ENCODE data around the gene CASTOR2.
"Not testable (repeated sequence)": the region's sequence is repeated elsewhere in the genome, so short reads cannot be mapped to it uniquely, and the experiment has no call there.

Gene CASTOR2

GRCh38 chr7:74994869-74995543, 30.5 kb downstream of the CASTOR2 start:
- DNase-seq (ENCODE audit: low spot score) = not testable (repeated sequence)

- not testable (repeated sequence) for DNase-seq (ENCODE audit: low spot score)
These were observed 31.9 kb downstream of the CASTOR2 start for GRCh38 chr7:74996361-74996760.

GRCh38 chr7:74997811-74998210, 33.3 kb downstream of the CASTOR2 start:
- not testable (repeated sequence) for DNase-seq (ENCODE audit: low spot score)

- DNase-seq (ENCODE audit: low spot score) = not testable (repeated sequence)
These were observed 36.9 kb downstream of the CASTOR2 start for GRCh38 chr7:75001356-75001755.

GRCh38 chr7:75010036-75010435, 45.5 kb downstream of the CASTOR2 start:
- no peak for DNase-seq (ENCODE audit: low spot score)

GRCh38 chr7:75017832-75018231, 53.3 kb downstream of the CASTOR2 start:
- DNase-seq (ENCODE audit: low spot score) = no peak

GRCh38 chr7:75018570-75019364, 54.3 kb downstream of the CASTOR2 start:
- DNase-seq (ENCODE audit: low spot score) = no peak

GRCh38 chr7:75019800-75020199, 55.3 kb downstream of the CASTOR2 start:
- no peak for DNase-seq (ENCODE audit: low spot score)

- DNase-seq (ENCODE audit: low spot score) = no peak
These were observed 60.4 kb downstream of the CASTOR2 start for GRCh38 chr7:75024922-75025321.

- no peak for DNase-seq (ENCODE audit: low spot score)
These were observed 63.8 kb downstream of the CASTOR2 start for GRCh38 chr7:75028299-75028698.

- DNase-seq (ENCODE audit: low spot score) = peak; percentile 37
These were observed 68.6 kb downstream of the CASTOR2 start for GRCh38 chr7:75033064-75033463.

- DNase-seq (ENCODE audit: low spot score) = no peak
These were observed 69.3 kb downstream of the CASTOR2 start for GRCh38 chr7:75033826-75034225.

GRCh38 chr7:75038508-75038907, 74.0 kb downstream of the CASTOR2 start:
- no peak for DNase-seq (ENCODE audit: low spot score)

- no peak for DNase-seq (ENCODE audit: low spot score)
These were observed 74.7 kb downstream of the CASTOR2 start for GRCh38 chr7:75039166-75039565.

GRCh38 chr7:75039709-75040108, 75.2 kb downstream of the CASTOR2 start:
- DNase-seq (ENCODE audit: low spot score) = no peak

GRCh38 chr7:75040512-75040911, 76.0 kb downstream of the CASTOR2 start:
- DNase-seq (ENCODE audit: low spot score) = no peak

- DNase-seq (ENCODE audit: low spot score) = no peak
These were observed 77.8 kb downstream of the CASTOR2 start for GRCh38 chr7:75042286-75042685.

GRCh38 chr7:75042831-75043703, 78.6 kb downstream of the CASTOR2 start:
- DNase-seq (ENCODE audit: low spot score) = no peak

- no peak for DNase-seq (ENCODE audit: low spot score)
These were observed 81.4 kb downstream of the CASTOR2 start for GRCh38 chr7:75045881-75046280.

GRCh38 chr7:75048435-75049379, 84.2 kb downstream of the CASTOR2 start:
- no peak for DNase-seq (ENCODE audit: low spot score)

GRCh38 chr7:75049817-75050216, 85.3 kb downstream of the CASTOR2 start:
- no peak for DNase-seq (ENCODE audit: low spot score)
